HG03354 (cell line): ENCODE data around the gene CDC27.
"Not testable (repeated sequence)": the region's sequence is repeated elsewhere in the genome, so short reads cannot be mapped to it uniquely, and the experiment has no call there.

Experiments
- ATAC-seq: cut with Tn5 transposase; IDR thresholded peaks from one replicate; pipeline ENCODE4 v1.9.1; 2021; ENCODE audit warnings: mild to moderate bottlenecking; ENCODE audit not compliant: unreplicated experiment, poor library complexity, severe bottlenecking

The CDC27 gene

DNA sequence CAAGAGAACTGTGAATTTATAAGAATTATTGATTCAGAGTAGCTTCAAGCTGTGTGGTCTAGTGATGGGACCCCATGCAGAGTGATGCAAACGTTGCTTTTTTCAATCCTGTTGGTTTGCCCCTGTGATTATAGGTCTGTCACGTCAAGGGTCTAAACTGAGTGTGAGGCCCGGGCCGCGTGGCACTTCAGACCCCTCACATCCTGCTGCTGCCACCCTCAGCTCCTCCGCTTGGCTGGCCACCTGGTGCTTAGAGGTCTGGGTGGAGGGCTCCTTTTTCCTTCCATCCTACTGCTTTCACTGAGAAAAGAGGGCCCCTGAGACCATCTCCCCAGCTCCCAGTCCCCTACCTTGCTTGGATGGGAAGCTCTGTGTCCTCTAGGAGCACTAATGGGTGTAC, 32.1 kb upstream of the CDC27 start:
- ATAC-seq, result no peak

DNA sequence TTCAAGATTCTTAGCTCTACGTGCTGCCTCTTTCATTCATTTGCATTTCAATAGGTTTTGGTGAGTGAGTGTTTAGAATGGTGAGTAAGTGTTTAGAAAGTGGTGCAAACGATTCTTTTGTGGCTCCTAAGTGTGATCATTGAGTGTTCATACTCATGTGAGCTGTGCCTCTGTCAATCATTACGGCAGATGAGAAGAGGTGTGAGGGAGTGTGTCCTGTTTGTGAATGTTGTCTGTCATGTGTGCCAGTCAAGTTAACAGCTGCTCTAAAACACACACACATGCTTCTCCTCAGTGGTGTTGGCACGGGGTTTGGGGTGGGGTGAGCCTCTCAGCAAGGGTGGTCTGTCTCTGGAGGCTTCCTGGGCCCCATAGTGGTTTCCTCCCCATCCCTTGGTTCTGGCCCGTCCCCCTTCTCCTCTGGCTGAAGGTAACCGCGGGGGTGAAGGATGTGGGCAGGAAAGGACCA, 31.5 kb upstream of the CDC27 start:
- ATAC-seq, result no peak

DNA sequence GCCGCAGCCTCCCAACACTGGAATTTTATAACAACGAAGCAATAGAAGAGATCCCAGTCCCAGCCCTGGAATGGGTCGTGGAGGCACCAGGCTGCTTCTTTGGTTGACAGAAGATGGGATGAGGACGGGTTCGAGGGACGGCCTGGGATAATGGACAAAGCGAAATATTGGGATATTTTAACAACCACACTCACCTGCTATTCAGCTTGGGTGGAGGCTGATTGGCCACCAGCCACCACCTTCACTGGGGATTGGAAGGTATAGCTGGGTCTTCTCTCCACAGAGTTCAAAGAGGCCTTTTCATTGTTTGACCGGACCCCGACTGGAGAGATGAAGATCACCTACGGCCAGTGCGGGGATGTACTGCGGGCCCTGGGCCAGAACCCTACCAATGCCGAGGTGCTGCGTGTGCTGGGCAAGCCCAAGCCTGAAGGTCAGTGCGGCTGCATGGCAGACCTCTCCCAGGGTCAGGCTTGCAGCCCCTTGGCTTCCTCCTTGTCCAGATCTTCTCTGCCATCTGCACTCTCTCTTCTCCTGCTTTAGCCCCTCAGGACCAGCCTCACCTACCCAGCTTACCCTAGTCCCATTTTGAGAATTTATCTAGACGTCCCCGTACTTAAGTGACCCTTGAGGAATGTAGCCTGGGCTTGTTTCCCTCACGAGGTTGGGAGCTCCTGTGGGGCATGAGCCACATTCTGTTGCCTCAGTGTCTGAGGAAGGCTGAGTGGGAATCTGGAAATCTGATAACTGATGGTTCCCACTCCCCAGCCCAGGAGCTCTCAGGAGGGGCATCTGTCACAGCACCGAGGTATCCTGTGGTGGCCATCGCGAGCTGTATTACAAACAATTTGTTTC, 30.8 kb upstream of the CDC27 start:
- ATAC-seq, result no peak

DNA sequence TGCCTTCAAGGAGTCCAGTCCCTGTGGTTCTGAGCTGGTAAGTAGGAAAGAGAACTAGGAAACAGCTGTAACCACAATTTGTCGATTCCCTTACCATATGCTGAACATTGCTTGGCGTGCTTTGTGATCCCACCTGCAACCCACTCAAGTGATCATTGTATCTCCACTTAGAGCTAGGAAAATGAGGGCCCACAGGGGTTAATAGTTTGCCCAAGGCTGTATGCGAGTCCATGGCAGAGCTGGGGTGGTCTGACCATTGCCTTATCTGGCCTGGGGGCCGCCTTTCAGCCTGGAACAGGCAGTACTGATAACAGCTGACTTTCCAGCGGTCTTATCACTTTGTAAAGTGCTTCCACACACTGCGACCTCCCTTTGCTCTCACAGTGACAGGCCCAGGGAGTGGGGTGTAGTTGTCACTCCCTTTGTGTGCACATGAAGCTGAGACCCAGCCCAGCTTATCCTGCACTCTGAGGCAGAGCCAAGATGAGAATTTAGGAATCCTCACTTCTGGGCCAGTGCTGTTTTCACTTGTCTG, 29.9 kb upstream of the CDC27 start:
- ATAC-seq, result no peak

DNA sequence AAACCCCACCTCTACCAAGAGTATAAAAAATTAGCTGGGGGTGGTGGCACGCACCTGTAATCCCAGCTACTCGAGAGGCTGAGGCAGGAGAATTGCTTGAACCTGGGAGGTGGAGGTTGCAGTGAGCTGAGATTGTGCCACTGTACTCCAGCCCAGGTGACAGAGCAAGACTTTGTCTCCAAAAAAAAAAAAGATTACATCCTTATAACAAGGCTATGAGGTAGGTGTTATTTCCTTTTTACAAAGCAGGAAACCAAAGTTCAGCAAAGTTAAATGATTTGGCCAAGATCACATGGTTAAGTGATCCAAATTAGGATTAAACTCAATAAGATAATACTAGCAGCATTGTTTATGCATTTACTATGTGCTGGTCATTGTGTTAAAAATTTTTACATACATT, 28.2 kb upstream of the CDC27 start:
- ATAC-seq, result not testable (repeated sequence)

DNA sequence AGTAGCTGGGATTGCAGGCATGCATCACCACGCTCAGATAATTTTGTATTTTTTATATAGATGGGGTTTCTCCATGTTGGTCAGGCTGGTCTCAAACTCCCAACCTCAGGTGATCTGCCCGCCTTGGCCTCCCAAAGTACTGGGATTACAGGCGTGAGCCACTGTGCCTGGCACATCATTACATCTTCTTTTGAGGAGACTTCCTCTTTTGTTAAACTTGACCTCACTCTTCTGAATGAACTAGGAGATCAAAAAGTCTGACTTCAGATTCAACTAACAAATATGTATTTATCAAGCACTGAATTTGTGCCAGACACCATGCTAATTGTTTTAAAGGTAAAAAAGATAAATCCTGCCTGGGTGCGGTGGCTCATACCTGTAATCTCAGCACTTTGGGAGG, 27.7 kb upstream of the CDC27 start:
- not testable (repeated sequence) for ATAC-seq

DNA sequence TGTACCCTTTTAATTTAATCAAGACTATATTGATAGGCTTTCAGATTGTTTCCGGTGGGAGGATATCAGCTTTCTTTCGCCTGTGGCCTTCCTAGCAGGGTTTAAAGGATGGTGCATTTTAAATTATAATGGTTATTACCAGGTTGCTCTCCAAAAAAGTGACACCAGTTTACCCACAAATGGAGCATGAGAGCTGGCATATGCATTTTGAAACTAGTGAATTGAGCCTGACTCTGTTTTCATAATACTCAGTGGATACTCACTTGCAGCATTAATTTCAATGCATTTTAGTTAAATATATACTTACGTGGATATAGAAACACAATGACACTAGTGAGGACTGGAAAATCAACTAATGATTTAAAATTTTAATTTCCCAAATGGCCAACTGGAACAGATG, 25.8 kb upstream of the CDC27 start:
- no peak for ATAC-seq

DNA sequence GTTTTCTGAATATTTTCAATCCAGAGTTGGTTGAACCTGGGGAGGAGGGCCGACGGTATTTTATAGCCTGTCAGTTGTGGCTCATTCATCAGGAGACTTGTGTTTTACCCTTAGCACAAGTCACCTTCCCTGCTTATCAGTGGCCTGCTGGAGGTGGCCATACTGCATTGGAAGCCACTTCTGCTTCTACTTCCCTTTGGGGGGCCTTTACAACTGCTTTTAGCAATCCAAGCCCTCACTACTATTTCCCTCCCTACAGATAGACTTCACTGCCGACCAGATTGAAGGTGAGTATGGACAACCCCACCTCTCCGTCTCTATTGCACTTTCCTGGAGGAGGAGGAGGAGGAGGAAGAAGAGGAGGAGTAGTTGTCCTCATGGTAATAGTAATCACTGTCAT, 24.4 kb upstream of the CDC27 start:
- ATAC-seq, result no peak

DNA sequence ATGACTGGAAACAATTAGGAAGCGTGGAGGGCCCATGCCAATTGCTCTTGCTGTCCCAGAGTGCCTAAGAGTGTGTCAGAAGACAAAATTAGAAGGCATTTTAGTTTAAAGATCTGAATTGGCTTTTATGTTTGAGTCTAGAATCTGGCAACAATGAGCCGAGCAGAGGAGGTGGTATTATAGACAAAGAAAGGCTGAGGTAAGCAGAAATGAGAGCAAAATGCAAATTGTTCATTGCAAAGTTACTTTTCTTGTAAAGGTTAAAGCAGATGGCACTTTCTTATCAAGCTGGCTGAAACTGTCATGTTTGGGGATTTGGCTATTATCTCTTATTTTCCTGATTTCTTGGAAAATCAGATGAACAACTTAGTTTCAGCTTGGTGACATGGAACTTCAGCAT, 23.4 kb upstream of the CDC27 start:
- ATAC-seq, result no peak

DNA sequence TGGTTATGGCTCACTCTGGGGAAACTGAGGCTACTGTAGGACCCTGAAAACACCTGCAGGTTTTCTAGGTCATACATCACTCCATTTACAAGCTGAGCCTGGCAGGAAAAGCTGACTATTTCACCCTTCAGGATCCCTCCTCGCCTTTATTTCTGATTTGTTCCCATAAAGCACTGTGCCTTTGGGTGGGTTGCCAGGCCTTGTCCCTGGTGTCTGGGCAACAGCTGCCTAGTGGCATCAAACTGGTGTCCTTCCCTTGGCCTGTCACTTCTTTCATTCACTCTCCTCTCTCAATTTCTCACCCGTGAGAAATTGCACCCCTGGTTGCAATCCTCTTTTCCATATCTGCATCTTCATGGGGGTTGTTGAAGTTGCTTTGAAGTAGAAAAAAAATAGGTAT, 21.7 kb upstream of the CDC27 start:
- no peak for ATAC-seq

DNA sequence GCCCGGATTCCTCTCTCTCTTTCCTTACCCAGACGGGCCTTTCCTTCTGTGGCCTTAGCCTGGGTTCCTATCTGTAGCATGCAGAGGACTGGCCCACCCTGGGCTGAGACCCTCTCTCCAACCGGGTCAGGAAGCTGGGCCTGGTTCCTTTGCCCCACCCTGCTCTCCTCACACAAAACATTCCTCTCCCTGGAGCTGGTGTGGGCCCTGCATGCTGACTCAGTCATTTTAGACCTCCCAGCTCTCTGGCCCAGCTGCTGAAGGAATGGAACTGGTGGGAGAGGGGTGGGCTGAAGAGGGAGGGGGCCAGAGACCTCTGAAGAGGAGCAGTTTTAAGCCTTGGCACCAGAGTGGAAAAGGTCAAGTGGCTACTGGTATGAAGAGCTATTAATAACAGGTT, 21.0 kb upstream of the CDC27 start:
- ATAC-seq, result no peak

DNA sequence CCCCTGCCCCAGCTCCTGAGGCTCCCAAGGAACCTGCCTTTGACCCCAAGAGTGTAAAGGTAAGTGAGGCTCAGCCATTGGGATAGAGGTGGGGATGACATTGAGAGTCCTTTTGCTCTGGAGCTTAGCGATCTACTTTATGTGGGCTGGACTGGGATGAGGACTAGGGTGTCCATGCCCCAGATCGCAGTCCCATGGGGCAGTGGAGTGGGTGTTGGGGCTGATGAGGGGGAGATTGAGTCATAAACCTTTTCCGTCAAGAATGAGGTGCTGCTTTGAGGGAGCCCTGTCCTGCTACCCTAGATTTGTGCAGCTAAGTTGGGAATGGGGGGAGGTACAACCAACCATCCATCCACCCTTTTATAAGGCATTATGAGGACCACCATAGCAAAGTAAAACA, 20.4 kb upstream of the CDC27 start:
- ATAC-seq, result no peak

DNA sequence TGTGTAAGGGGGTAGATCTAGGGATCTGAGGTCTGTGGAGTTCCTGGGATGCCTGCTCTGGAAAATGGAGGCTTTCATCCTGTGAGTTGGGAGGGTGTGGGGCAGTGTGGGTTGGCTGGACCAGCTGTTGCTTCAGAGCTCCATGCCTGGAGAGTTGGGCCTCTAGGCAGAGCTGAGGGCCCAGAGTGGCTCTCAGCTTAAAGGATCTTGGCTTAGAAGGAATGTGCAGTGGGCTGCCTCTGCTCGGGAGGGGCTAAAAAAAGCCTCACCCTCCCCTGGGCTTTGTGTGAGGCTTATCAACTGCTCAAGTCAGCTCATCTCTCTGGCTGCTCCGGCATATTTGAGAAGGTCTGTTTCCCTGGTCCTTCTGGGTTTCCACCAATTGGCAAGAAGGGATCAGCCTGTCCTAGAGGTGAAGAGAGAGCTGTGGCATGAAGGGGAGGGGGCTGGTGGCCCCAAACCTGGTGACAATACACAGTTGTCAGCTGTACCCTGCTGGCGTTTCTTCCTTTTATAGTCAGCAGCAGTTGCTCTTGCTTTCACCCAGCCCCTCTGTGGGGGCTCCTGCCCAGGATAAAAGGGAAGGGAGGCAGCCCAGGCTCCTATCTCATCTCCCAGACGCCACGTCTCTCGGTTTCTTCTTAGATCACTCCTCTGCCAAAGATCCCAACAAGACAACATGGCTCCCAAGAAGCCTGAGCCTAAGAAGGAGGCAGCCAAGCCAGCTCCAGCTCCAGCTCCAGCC, 19.8 kb upstream of the CDC27 start, which contains the start of gene MYL4:
Gene MYL4, plus strand, starts transcription at position 605 of the 745 bp plus-strand sequence. Its CDS starts 75 bp downstream, at position 680.
- no peak for ATAC-seq

DNA sequence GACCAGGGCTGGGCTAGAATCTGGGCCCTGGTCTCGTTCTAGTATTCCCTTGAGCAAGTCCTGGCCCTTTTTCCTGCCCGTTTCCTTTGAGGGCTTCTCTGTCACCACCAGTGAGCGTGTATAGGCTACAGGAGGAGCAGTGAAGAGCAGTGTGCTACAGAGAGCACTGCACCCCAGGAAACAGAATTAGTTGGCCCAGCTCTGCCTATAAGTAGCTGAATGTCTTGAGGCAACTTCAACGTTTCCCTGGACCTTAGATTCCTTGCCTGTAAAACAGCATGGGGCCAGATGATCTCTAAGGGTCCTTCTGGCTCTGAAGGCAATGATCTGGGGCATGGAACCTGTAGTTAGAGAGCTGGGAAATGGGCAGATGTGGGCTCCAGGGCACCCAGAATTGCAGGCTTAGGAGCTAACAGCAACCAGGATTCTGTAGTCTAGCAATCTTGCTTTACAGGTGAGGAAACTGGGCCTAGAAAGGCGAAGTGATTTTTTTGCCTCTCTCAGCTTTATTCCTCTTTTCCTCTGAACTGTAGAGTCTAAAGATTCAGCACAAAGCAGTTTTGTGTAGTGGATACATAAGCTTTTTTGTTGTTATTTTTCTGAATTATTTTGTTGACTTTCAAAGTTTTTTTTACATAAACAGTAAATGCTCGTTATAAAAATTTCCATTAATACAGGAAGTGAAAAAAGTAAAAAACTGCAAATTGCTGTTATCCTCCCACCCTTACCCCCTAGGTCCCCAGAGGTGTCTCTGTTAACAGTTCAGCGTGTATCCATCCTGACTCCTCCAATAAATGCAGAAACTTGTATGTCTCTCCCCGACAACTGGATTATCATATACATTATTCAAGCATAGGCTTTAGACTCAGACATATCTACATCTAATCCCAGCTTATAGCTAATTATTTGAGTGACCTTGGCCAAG, 18.3 kb upstream of the CDC27 start:
- ATAC-seq, result no peak

DNA sequence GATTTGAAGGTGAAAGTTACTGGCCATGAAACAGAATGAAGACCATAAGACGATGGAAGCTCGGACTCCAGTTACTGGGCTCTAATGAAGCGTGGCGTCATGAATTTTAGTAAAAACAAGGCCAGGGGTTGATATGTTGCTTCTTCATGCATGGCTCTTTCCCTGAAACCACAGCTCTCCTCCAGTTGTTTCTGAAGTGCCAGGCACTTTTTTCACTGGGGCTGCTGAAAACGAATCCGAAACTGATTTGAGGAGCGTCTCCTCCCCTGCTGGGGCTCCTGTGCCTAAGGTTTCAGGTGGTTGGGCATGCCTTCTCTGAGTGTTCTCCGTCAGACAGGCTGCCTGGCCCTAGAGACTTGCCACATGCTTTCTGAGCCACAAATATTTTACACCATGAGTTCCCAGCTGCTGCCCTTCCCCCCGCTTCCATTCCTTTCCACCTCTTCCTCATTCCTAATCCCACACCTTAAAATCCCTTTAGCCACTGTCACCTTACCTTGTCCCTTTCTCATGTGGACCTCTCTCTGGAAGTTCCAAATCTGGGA, 16.4 kb upstream of the CDC27 start:
- peak; percentile 64 for ATAC-seq

DNA sequence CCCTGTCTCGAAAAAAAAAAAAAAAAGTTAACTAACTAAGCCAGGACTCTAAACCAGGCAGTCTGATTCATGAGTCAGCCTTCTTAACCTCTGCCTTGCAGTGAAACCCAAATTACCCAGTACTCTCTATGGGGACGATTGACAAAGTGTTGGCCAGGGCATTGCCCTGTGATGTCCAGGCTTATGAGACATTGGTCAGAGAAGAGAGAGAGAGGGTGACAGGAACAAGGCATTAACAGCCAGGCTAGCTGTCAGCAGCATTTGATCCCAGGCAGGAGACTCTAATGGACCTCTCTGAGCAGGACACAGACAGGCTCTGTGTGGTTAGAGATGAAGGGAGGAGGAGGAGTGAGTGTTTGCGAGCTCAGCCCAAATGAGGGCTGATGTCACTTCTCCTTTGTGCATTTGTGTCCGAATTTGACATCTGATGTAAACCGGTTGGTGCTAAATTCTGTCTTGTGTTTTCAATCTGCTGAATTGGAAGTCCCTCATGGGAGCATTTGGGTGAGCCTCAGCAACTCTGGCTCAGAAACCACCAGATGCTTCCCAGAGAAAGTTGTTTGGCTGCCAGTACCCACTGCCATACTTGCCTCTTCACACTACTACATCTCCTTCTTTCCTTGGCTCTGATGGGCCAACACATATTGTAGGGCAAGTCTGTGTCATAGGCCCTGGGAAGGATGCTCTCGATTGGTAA, 15.8 kb upstream of the CDC27 start:
- peak; percentile 54 for ATAC-seq

DNA sequence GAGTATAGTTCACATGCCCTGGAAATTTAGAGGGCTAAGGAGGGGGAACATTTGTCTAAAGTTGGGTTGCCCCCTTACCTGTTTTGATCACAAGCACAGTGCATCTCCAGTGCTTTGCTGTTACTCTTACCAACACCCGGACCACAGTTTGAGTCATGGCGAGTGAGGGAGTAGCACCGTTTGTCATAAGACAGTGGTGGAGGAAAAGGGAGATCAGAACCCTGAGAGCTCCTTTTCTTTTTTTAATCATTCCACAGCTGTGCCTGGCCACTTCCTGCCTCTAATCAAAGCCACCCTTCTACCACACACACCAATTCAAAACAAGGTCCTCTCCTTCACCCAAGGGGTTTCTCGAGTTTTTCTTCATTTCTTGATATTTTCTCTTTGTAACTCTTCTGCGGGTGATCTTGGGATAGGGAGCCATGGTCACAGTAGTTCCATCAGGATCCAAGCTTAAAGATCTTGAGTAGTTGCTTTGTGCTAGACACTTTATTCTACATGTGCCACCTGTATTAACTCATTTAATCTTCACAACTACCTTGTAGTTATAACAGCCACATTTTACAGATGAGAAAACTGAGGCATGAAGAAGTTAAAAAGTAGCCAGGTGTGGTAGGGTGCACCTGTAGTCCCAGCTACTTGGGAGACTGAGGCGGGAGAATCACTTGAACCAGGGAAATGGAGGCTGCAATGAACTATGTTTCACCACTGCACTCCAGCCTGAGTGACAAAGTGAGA, 15.1 kb upstream of the CDC27 start:
- ATAC-seq, result no peak

DNA sequence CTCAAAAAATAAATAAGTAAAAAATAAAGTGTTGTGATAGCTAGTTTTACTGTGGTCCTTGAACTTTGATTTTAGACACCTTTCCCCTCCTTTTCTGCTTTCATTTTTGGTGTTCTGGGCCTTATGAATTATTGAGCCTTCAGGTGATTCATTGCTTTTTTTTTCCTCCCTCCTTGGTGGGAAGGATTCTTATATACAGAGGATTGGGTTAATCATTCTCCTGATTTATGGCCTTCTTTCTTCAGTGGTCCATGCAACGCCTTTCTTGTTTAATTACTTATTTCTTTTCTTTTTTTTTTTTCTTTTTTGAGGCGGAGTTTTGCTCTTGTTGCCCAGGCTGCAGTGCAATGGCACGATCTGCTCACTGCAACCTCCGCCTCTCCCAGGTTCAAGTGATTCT, 12.1 kb upstream of the CDC27 start:
- ATAC-seq, result no peak
